Measurements from ENCODE around the gene SPATA18.
"Not testable (repeated sequence)": the region's sequence is repeated elsewhere in the genome, so short reads cannot be mapped to it uniquely, and the experiment has no call there.

The SPATA18 gene

DNA sequence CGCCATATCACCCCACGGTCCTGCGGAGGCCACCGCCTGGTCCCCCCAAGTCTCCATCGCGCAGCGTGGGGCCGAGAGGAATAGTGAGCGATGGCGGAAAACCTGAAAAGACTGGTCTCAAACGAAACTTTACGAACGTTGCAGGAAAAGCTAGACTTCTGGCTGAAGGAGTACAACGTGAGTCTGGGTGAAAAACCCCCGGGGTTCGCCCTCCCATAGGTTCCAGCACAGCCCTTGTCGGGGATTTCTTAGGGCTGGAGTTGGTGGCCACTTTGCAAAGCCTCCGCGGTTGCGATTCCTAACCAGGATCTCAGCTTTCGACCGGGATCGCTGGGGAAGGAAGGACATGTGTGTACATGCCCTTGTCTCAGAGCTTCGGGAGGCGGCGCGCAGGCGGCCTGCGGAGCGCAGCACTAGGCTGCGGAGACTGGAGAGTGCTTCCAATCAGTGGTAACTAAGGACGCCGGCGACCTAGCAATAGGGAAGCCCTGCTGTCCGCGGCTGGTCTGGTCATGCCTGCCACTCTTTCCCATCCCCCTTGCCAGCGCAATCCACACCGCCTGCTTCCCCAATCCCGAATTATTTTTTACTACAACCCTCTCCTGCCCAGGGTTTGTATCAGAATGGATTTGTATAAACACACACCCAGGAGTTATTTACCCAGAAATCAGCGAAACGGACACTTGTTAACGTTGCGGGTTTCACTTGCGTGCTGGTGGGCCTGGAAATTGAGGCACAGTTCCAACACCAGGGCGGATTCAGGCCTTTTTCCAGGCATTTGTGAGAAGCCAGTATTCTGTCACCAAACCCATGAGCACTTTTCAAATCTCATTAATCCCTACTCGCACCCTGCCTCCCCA lies 741 bp downstream of the SPATA18 start:
- DNase-seq (ENCODE audit: low read depth in 1 of 2, low spot score in 1 of 2): no peak

DNA sequence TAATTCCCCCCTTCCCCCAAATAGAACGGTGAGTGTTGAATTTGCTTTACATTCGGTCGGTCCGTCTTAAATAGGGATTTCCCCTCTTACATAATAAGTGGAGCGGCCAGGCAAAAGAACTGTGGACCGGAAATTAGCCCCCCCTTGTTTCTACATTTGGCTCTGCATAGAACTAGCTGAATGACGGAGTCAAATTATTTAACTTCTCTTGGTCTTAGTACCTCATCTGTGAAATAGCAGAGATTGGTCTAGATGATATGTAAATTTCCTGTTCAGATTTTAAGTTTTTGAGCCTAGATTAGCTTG lies 1.3 kb downstream of the SPATA18 start:
- no peak for DNase-seq (ENCODE audit: low read depth in 1 of 2, low spot score in 1 of 2)

DNA sequence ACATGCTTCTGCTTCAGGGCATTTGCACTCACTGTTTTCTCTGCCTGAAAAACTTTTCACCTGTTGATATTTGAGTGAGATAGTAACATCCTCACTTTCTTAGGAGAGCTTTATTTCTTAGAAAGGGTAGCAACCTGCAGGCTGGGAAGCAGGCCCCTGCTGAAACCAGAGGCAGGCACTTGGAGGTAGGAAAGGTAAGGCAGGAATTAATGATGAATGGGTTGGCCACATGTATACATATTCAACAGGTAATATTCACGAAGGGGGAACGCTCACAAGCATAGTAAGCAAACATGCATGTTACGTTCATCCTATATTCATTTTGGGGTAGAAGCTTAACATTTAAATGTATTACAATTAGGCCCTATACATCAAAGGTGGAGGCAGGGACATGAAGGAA lies 3.1 kb downstream of the SPATA18 start:
- no peak for DNase-seq (ENCODE audit: low read depth in 1 of 2, low spot score in 1 of 2)

DNA sequence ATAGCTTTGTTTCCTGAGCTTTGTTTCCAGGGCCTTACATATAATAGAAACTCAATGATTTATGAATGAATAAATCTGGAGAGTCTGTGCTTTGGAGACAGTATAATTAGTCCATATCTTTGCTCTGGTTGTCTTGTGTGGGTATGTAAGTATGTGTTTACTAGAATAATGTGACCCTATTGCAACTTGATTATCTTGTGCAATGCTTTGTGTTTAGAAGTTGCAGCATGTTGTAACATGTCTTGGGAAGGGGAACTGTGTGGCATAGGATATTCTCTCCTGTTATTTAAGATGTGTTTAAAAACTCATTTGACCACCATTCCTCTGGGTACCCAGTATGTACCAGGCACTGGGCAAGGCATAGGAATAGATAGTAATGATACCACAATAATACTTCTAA lies 6.1 kb downstream of the SPATA18 start:
- DNase-seq (ENCODE audit: low read depth in 1 of 2, low spot score in 1 of 2): no peak

DNA sequence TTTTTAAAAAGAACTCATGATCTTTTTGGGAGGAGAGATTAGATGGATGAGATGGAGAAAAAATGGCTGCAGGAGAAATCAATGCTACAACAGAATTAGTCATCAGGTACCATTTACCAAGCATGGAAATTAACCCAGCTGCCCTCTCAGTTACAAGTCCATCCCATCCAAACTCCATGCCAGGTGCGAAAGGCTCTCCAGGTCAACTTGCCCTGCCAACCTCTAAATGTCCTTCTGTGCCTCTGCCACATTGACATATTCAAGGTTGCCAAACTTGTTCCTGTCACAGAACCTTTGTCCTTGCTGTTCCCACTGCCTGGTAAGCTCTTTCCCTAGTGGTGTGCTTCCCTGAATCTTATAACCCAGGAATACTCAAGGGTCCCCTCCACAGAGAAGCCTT lies 7.2 kb downstream of the SPATA18 start:
- no peak for DNase-seq (ENCODE audit: low read depth in 1 of 2, low spot score in 1 of 2)

DNA sequence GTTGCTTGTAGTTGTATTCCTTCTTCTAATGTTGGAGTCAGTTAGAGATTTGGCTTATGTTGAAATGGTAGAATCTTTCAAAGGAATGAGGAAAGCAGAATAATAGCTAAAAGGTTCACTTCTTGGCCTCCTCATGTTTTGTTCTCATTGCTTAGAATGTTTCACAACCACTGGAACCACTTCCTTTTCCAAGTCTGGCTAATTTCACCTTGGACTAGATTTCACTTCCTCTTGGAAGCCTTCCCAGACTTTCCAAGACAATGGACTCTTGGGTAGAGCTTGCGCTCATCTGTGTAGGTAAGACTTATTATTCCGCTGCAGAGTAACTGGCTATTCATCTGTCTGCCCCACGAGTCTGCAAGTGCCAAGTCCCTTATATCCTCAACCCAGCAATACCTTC lies 8.3 kb downstream of the SPATA18 start:
- DNase-seq (ENCODE audit: low read depth in 1 of 2, low spot score in 1 of 2): no peak

DNA sequence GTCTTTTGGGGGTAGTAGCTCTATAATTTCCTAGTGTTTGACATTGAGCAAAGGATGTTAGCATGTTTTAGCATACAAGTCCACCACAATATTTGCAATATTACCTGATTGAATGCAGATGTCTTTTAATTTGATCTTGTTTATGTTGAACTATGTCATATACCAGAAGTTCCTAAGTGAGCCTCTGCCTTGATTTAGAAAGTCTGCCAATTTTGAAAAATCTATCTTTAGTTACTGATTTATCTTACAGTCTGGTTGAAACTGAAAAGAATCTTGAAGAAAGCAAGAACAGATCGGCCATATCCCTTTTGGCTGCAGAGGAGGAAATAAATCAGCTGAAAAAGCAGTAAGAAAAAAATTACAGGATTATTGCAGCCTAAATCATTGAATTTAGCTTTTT lies 18.5 kb downstream of the SPATA18 start:
- no peak for DNase-seq (ENCODE audit: low read depth in 1 of 2, low spot score in 1 of 2)

DNA sequence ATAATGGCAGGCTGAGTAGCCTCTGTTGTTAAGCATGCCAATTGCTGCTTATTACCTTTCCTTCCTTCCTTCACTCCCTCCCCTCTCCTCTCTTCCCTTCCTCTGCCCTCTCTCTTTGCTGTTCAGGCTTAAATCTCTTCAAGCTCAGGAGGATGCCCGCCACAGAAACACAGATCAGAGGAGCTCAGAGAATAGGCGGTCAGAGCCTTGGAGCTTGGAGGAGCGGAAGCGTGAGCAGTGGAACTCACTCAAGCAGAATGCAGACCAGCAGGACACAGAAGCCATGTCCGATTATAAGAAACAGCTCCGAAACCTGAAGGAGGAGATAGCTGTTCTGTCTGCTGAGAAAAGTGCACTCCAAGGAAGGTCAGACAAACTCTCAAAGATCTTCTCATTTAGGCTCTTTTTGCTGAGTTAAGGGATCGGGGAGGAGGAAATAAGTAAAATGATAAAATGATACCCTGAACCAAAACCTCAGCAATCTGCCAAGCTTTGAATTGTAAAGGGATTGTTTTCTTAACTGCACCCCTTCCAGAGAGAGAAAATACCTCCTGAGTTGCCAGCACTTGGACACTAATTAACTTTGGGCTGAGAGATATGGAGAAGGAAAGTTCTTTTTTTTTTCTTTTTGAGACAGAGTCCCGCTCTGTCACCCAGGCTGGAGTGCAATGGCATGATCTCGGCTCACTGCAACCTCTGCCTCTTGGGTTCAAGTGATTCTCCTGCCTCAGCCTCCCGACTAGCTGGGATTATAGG lies 20.9 kb downstream of the SPATA18 start:
- no peak for DNase-seq (ENCODE audit: low read depth in 1 of 2, low spot score in 1 of 2)

DNA sequence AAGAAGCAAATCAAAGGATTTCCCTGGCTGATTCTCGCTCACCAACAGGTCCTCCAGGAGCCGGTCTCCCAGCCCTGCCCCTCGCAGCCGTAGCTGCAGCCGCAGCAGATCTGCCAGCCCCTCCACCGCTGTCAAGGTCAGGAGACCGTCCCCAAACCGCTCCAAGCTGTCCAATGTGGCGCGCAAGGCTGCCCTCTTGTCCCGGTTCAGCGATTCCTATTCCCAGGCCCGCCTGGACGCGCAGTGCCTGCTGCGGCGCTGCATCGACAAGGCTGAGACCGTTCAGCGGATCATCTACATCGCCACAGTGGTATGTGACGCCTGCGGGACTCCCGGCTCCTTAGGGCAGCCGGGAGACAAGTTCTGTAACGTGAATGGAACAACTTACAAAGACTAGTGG lies 25.6 kb downstream of the SPATA18 start:
- no peak for DNase-seq (ENCODE audit: low read depth in 1 of 2, low spot score in 1 of 2)

DNA sequence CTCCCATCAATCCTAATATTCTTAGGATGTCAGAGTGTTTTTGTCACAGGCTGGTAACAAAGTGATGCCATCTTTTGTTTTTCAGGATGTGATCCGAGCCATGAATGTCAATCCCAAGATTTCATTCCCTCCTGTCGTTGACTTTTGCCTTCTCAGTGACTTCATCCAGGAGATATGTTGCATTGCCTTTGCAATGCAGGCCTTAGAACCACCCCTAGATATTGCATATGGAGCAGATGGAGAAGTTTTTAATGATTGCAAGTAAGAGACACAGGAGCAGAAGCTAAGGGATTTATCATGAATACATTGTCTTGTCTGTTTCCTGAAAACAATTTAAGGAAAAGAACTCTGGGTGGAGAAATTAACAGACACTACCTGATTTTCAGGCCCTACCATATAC lies 28.6 kb downstream of the SPATA18 start:
- no peak for DNase-seq (ENCODE audit: low read depth in 1 of 2, low spot score in 1 of 2)

DNA sequence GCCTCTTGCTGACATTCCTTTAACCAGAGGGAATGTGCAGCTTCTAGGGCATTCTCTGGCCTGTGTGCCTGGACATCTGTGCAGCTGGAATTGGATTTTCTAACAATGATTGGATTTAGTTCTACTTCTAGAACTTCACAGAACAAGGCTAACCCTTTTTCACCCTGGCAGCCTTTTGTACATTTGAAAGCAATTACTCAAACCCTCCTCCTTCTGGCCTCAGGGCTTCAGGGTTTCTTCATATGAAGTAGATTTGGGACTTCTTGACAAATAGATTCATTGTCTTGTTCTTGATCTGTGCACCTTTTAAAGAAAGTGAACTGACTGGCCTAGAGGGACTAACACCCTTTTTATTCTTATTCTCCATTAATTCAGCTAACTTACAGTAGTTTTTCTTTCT lies 30.1 kb downstream of the SPATA18 start:
- DNase-seq (ENCODE audit: low read depth in 1 of 2, low spot score in 1 of 2): no peak

DNA sequence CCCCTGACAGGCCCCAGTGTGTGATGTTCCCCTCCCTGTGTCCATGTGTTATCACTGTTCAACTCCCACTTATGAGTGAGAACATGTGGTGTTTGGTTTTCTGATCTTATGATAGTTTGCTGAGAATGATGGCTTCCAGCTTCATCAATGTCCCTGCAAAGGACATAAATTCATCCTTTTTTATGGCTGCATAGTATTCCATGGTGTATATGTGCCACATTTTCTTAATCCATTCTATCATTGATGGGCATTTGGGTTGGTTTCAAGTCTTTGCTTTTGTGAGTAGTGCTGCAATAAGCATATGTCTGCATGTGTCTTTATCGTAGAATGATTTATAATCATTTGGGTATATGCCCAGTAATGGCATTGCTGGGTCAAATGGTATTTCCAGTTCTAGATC lies 35.3 kb downstream of the SPATA18 start:
- DNase-seq (ENCODE audit: low read depth in 1 of 2, low spot score in 1 of 2): not testable (repeated sequence)

DNA sequence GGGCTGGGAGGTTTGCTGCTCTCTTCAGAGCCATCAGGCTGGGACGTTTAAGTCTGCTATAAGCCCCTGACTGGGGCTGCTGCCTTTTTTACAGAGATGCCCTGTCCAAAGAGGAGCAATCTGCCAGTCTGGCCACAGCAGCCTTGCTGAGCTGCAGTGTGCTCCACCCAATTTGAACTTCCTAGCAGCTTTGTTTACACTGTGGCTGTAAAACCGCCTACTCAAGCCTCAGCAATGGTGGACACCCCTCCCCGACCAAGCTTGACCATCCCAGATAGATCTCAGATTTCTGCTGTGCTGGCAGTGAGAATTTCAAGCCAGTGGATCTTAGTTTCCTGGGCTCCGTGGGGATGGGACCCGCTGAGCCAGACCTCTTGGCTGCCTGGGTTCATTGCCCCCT lies 40.7 kb downstream of the SPATA18 start:
- DNase-seq (ENCODE audit: low read depth in 1 of 2, low spot score in 1 of 2): no peak

DNA sequence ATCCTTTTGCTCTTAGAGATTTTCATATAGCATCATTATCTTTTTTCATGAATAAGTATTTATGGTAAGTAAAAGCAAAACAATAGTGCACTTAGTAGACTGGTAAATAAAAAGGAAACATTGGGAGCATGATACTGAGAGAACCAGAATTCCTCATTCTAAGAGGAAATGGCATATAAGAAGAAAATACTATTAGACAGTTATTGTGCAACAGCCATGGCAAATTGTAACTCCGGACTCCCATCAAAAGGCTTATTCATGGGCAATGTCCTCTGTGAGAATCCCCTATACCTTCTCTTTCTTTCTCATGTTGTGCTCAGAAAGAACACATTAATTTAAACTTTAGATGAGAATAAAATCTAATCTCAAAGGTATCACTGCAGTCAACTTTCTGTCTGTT lies 42.4 kb downstream of the SPATA18 start:
- no peak for DNase-seq (ENCODE audit: low read depth in 1 of 2, low spot score in 1 of 2)

DNA sequence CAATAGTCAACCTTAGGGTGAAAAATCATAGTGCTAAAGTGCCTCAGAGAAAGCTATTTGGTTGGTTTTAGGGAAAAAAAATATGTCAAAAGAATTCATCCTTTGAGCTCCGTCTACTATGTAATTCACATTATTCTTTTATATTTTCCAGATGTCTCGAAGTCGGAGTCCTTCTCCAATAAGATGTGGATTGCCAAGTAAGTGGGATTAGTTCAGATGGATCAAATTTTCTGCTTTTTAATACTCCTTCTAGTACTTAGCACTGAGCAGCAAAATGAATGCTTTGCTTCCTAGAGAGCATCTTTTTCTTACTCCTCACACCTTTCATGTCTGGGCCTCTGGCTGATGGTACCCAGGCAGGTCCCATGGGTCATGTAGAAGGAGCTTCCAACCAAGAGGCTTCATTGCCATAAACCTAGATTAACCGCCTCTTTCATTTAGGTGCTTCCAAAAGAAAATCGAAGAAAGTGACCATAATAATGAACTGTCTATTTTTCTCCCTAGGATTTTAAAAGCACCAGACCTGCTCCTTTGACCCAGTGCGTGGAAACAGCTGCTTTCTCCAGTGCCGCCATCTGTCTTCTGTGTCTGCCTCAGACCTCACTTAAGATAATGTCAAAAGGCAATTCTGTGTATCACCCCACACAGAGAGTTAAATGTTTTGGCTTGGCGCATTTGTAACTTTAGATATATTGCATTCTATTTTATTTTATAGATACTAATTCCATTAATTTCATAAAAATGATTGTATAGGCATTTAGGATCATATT lies 43.5 kb downstream of the SPATA18 start:
- DNase-seq (ENCODE audit: low read depth in 1 of 2, low spot score in 1 of 2): no peak

DNA sequence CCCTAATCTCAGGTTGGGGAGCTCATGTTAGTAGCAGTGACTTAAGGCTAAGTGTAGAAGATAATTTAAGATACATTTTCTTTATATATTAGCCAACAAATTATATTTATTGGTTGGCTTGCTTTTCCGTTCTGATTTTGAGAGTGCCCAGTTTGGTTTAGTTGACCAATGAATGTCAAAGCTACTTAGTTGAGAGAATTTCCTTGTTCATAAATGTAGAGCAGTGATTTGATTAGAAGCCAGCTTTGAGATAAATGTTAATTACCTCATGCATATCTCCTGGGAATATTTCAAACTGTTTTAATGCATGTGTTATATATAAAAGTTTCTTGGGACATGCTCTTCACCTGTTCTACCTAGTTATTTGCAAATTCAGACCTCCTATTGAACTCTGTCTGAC lies 44.3 kb downstream of the SPATA18 start:
- no peak for DNase-seq (ENCODE audit: low read depth in 1 of 2, low spot score in 1 of 2)

DNA sequence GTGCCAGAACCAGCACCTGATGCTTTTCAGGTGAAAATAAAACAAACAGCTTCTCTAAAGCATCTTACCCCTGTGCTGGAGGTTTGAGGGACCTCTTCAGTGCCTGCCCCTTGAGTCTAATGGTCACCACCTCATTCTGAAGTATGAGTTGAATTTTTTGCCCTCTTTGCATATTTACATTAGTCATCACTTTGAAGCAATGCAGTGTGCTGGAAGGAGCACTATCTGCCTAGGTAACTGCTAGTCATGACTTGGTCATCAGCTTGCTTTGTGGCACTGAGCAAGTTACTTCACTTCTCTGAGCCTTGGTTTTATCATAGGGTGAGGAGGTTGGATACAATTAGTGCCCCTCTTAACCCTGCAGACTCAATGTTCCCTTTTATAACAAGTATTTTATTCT lies 44.9 kb downstream of the SPATA18 start:
- no peak for DNase-seq (ENCODE audit: low read depth in 1 of 2, low spot score in 1 of 2)

DNA sequence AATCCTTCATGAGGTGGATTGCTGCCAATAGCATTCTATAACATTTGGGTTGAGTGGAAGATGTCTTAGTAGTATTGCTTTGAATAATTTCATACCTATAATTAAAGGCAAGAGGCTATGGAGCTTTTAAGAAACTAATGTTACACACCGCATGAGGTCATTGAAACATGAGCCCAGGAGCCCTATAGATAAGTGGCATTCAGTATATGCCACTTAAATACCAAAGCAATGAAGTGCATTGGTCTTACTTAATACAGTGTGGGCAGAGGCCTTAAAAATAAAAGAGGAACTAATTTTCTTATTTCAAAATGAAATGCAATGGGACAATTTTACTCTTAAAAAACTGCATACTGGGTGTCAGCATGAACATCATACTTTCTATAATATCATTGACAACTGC lies 47.5 kb downstream of the SPATA18 start:
- DNase-seq (ENCODE audit: low read depth in 1 of 2, low spot score in 1 of 2): no peak

DNA sequence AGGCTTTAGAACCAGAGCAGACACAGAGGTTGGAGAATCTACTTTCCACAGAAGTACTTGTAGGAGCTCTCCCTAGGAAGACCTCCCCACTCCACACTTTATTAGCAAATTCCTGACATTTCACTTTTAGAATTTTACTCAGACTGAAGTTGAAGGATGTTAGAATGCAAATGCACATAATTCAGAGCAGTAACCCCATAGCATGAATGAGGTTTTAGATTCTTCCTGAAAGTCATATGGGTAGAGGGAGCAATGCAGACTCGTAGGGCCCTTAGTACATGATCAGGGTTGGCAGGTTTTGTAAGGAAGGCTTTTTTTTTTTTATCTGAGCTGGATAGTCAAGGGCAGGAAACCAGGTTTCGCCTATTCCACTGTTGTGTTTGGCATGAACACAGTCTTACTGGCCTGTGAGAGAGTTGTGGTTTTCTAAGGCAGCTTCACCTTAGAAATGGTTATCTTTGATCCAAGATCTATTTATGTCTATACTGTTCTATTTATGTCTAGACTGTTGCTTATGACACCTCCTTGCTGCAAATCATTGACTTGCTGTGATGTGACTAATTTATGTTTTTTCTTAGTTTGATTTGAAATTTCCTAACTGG lies 48.9 kb downstream of the SPATA18 start:
- no peak for DNase-seq (ENCODE audit: low read depth in 1 of 2, low spot score in 1 of 2)

DNA sequence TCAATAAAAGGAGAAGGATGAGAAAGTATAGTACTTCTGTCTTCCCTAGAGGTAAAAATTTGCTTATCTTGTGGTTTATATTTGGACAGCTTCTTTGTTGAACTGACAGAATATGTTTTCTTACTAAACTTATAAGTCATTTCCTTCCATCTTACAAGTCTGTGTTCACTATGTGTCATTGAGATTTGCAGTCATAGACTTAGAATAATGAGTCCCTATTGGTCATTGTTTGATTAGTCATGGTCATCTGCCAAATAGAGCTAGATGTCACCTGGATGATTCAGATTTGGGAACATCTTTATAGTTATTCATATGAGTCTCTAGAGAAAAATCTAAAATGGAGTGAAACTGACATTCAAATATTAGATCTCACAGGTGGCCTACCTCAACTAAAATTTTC lies 51.5 kb downstream of the SPATA18 start:
- DNase-seq (ENCODE audit: low read depth in 1 of 2, low spot score in 1 of 2): no peak

DNA sequence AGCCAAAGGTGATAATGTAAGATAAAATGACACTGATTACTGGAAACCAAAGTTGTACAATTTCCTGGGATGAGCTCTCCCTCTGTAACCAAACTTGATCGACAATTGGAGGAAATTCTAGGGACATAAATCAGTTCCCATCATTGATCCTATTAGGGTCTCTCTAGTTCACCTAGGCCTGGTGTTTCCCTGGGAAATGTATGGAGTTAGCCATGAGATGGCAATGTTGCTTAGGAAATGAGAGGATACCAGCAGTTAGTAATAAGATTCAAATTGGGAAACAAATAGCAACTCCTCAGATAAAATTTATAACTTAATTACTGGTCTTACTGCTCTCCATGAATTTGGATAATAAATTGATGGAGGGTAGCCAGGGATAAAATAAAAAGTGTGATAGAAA lies 52.2 kb downstream of the SPATA18 start:
- DNase-seq (ENCODE audit: low read depth in 1 of 2, low spot score in 1 of 2): no peak

DNA sequence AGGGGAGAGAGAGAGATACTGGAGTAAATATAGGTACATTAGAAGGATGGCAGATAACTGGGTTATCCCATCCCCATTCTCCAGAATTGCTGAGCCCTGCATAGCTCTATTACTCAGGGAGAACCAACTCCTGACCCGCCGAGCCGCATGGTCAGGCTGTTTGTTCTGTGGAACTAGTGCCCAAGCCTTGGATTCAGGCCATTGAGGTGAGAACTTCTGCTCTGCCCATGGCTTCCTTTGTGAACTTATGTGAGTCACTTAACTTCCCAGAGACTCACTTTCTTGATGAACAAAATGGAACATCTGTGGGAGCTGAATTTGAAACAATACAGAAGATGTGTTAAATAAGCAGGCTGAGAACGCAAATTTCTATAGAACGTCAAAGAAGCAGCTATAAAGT lies 54.2 kb downstream of the SPATA18 start:
- no peak for DNase-seq (ENCODE audit: low read depth in 1 of 2, low spot score in 1 of 2)
